ENCODE data around the gene FRMPD1. TPM values are rescaled to one million over a fixed set of nuclear protein-coding genes. Genes with fewer than 3 reads are reported as not detected.

The FRMPD1 gene
- total and polyA plus RNA-seq, 2 of the 13 experiments (the other 11 are each of a cell fraction or from before 2014, with no cell fraction given) = not detected

DNA sequence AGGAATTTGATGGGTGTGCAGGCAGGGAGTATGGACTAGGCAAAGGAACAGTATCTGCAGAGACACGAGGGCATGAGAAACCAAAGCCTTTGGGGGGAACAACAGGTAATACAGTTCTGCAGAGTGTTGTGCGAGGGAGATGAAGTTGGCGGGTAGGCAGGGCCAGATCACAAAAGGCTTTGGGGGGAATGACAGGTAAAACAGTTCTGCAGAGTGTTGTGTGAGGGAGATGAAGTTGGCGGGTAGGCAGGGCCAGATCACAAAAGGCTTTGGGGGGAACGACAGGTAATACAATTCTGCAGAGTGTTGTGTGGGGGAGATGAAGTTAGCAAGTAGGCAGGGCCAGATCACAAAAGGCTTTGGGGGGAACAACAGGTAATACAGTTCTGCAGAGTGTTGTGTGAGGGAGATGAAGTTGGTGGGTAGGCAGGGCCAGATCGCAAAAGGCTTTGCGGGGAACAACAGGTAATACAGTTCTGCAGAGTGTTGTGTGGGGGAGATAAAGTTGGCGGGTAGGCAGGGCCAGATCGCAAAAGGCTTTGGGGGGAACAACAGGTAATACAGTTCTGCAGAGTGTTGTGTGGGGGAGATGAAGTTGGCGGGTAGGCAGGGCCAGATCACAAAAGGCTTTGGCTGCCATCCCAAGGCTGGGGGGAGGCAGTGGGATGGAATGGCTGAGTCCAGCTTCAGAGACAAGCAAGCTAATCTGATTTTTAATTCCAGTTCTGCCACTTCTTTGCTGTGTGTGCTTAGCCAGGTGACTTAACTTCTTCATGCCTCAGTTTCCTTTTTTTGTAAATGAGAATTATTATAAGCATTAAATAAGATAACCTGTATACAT, 33.0 kb downstream of the FRMPD1 start (continued):
- TF ChIP-seq, protein P1, sequence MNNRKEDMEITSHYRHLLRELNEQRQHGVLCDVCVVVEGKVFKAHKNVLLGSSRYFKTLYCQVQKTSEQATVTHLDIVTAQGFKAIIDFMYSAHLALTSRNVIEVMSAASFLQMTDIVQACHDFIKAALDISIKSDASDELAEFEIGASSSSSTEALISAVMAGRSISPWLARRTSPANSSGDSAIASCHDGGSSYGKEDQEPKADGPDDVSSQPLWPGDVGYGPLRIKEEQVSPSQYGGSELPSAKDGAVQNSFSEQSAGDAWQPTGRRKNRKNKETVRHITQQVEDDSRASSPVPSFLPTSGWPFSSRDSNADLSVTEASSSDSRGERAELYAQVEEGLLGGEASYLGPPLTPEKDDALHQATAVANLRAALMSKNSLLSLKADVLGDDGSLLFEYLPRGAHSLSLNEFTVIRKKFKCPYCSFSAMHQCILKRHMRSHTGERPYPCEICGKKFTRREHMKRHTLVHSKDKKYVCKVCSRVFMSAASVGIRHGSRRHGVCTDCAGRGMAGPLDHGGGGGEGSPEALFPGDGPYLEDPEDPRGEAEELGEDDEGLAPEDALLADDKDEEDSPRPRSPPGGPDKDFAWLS (CRISPR knock-in tag; IDR thresholded peaks at IDR 0.05; ENCODE audit: borderline replicate concordance) = no peak
- TF ChIP-seq ZNF589 (CRISPR knock-in tag; conservative IDR thresholded peaks at IDR 0.05) = no peak

DNA sequence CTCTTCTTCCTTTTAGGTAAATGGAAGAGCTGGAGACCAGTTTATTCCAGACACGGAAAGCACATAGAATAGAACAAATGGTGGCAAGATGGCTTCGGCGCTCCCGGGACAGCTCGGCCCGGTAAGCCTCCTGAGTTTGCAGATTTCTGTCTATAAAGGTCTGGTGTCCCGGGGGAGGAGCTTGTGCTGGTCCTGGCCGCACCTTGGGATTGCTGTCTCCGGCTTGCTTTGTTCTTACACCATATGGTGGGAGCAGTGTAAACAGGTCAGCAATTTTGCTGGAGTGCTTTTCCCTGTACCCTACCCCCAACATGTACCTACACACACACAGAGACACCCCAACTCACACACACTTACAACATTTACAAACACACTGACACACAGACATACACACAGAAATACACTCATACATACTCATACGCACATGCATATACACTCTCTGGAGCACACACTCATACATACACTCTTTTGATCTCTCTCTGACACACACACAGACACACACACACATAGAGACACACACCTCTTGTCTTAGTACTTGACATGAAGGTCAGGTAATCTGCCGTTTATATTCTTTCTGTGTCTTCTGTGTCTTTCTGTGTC, 42.0 kb downstream of the FRMPD1 start:
- POLR2A ChIA-PET = no interaction called here
- peaks cover 2 to 23% of the 10 kb centered on the region in 2 experiments; a peak in 2 of 5 replicates for H3K27me3 ChIP-seq (ENCODE audit: control insufficient read depth in 1 of 2, insufficient read depth in 2 of 2, low read length in 2 of 2)
- intact Hi-C loops (cut with micrococcal nuclease; ENCODE audit: unreplicated experiment) = no loop called here

More for the DNA sequence above, 42.0 kb downstream of the FRMPD1 start:
- WGBS (ENCODE audit: low lambda C conversion rate) = 22% methylated on average over 11 of the region's 11 CpGs
- CTCF ChIA-PET (ENCODE audit: low intra/inter-chr PET ratio, low total read pairs) = no interaction called here
- no peak overlapping the region for H3K4me2 ChIP-seq (ENCODE audit: low read depth, low read length)
- no peak overlapping the region for H3K9ac ChIP-seq (ENCODE audit: insufficient read depth, low read depth, low read length)
- in situ Hi-C loops (cut with HindIII; ENCODE audit: extremely low pct_ligation_motif_present, low pct_unique_long_range_greater_than_20kb) = no loop called here
- no peaks in the 10 kb centered on the region for H3K4me1 ChIP-seq (ENCODE audit: insufficient read depth, low read length)
- no peaks in the 10 kb centered on the region for H4K20me1 ChIP-seq (ENCODE audit: insufficient read depth, low read length)
- TF ChIP-seq, protein P1 (CRISPR knock-in tag; IDR thresholded peaks at IDR 0.05; ENCODE audit: borderline replicate concordance) = no peak
- TF ChIP-seq ARNTL (CRISPR knock-in tag; IDR thresholded peaks at IDR 0.05) = no peak
- no peak for TF ChIP-seq ZC3H4 (CRISPR knock-in tag; IDR thresholded peaks at IDR 0.05; ENCODE audit: borderline replicate concordance)
- TF ChIP-seq MAF1 (CRISPR knock-in tag; IDR thresholded peaks at IDR 0.05; ENCODE audit: borderline replicate concordance) = no peak
- TF ChIP-seq ZNF263 (CRISPR knock-in tag; IDR thresholded peaks at IDR 0.05) = no peak
- TF ChIP-seq RNF2 (conservative IDR thresholded peaks at IDR 0.05; ENCODE audit: low read depth) = no peak
- no peak for TF ChIP-seq ZNF678 (CRISPR knock-in tag; IDR thresholded peaks at IDR 0.05)
- TF ChIP-seq IKZF1 (IDR thresholded peaks at IDR 0.05) = no peak
- no peak for TF ChIP-seq ZNF317 (CRISPR knock-in tag; IDR thresholded peaks at IDR 0.05)
- no peak for TF ChIP-seq HNRNPLL (IDR thresholded peaks at IDR 0.05; ENCODE audit: low read depth, low read length, poor library complexity, severe bottlenecking)
- no peak for TF ChIP-seq ZNF83 (CRISPR knock-in tag; IDR thresholded peaks at IDR 0.05; ENCODE audit: borderline replicate concordance)
- no peak for TF ChIP-seq NR3C1 (CRISPR knock-in tag; IDR thresholded peaks at IDR 0.05)
- TF ChIP-seq ZNF101 (CRISPR knock-in tag; IDR thresholded peaks at IDR 0.05; ENCODE audit: borderline replicate concordance, low read depth) = no peak
- no peak for TF ChIP-seq RFX1 (IDR thresholded peaks at IDR 0.05)
- TF ChIP-seq, protein P2, sequence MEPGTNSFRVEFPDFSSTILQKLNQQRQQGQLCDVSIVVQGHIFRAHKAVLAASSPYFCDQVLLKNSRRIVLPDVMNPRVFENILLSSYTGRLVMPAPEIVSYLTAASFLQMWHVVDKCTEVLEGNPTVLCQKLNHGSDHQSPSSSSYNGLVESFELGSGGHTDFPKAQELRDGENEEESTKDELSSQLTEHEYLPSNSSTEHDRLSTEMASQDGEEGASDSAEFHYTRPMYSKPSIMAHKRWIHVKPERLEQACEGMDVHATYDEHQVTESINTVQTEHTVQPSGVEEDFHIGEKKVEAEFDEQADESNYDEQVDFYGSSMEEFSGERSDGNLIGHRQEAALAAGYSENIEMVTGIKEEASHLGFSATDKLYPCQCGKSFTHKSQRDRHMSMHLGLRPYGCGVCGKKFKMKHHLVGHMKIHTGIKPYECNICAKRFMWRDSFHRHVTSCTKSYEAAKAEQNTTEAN (CRISPR knock-in tag; conservative IDR thresholded peaks at IDR 0.05) = no peak
- no TSS peak for BruUV-seq (replicated peaks)
- H2AFZ ChIP-seq (ENCODE audit: low read length) = no peak overlapping the region
- DNase-seq (ENCODE audit: low spot score) (no peak), ATAC-seq (no peak), FAIRE-seq (no peak)
- H3K36me3 ChIP-seq (replicated peaks in 1 of 2; ENCODE audit: control insufficient read depth in 1 of 2, insufficient read depth in 2 of 2, low read length in 2 of 2) = no peaks in the 10 kb centered on the region
- H3K4me3 ChIP-seq (replicated peaks in 1 of 3; ENCODE audit: insufficient read depth in 1 of 3, low read depth in 2 of 3, low read length in 3 of 3) = no peak overlapping the region
- no peaks in the 10 kb centered on the region for H3K79me2 ChIP-seq (ENCODE audit: insufficient read depth, low read length)
- no peaks in the 10 kb centered on the region for H3K9me3 ChIP-seq (ENCODE audit: low read length)
- H3K27ac ChIP-seq (ENCODE audit: extremely low read length, insufficient read depth, low read length) = no peak overlapping the region

Measured in HepG2 (cell line).